HG03064 (cell line): ENCODE data around the gene TEAD3.

Experiments
- ATAC-seq: cut with Tn5 transposase; IDR thresholded peaks from one replicate; pipeline ENCODE4 v1.9.1; 2021; ENCODE audit warnings: low read depth; ENCODE audit not compliant: unreplicated experiment

Gene TEAD3

GRCh38 chr6:35428421-35429149 lies 68.3 kb downstream of the TEAD3 start:
- no peak for ATAC-seq

- no peak for ATAC-seq
Measured at GRCh38 chr6:35427851-35428321, 69.0 kb downstream of the TEAD3 start.

GRCh38 chr6:35427435-35427834 lies 69.4 kb downstream of the TEAD3 start:
- ATAC-seq = no peak

GRCh38 chr6:35426074-35426473 lies 70.8 kb downstream of the TEAD3 start:
- no peak for ATAC-seq

- no peak for ATAC-seq
Measured at GRCh38 chr6:35425284-35425683, 71.6 kb downstream of the TEAD3 start.
